SK-N-SH (cell line): ENCODE data around the gene LIMS1. TPM values are rescaled to one million over a fixed set of nuclear protein-coding genes. Genes with fewer than 3 reads are reported as not detected.

Experiments
- CTCF ChIA-PET: fragments of 300-600, 350-600 bp; formaldehyde crosslinking; extraction: SDS; loops from one replicate; lab custom pipeline; 2021; lab: Yijun Ruan, JAX
- POLR2A ChIA-PET: fragments of 350-600 bp; sonication (Branson Sonifier 250); formaldehyde crosslinking; extraction: SDS; loops from one replicate; lab custom pipeline; 2020; ENCODE audit warnings: antibody characterized with exemption, inconsistent platforms; lab: Yijun Ruan, JAX
- DNase-seq: peaks from one replicate; pipeline ENCODE4 v3.0.0; 2012
- H2AFZ ChIP-seq: fragments of 200-600 bp; sonication (generic); 2 replicates; pipeline ENCODE4 v1.8.1; 2016; ENCODE audit warnings: antibody characterized with exemption, mild to moderate bottlenecking, low read depth
- H3F3A ChIP-seq: fragments of 200-600 bp; sonication (generic); replicated peaks from 2 replicates; pipeline ENCODE3; 2016; ENCODE audit warnings: antibody characterized with exemption, mild to moderate bottlenecking; ENCODE audit not compliant: insufficient read depth
- H3K27ac ChIP-seq, 2 experiments: fragments of 200-500 bp in 1 of 2; fragments of 200-600 bp in 1 of 2; sonication (Bioruptor generic) in 1 of 2; sonication (generic), shearing (Covaris generic) in 1 of 2; 2 replicates each; pipeline versions ENCODE4 v1.5.1 to v1.6.1; 2014 to 2016; ENCODE audit warnings: low read depth in 2 of 2, inconsistent platforms in 1 of 2, low read length in 1 of 2, mild to moderate bottlenecking in 1 of 2, mixed read lengths in 1 of 2
- H3K27me3 ChIP-seq: fragments of 200-600 bp; sonication (generic), shearing (Covaris generic); 2 replicates; pipeline ENCODE4 v1.6.1; 2016; ENCODE audit warnings: mixed run types; ENCODE audit not compliant: insufficient read depth
- H3K36me3 ChIP-seq, 2 experiments: fragments of 200-500 bp in 1 of 2; fragments of 200-600 bp in 1 of 2; sonication (Bioruptor generic) in 1 of 2; sonication (generic) in 1 of 2; replicated peaks in 1 of 2; 2 replicates each; pipeline versions ENCODE3 to v1.5.1; 2014 to 2016; ENCODE audit warnings: low read length in 1 of 2, mild to moderate bottlenecking in 1 of 2; ENCODE audit not compliant: insufficient read depth in 2 of 2, control insufficient read depth in 1 of 2
- H3K4me1 ChIP-seq, 2 experiments: fragments of 200-500 bp in 1 of 2; fragments of 200-600 bp in 1 of 2; sonication (Bioruptor generic) in 1 of 2; sonication (generic), shearing (Covaris generic) in 1 of 2; 2 replicates each; pipeline versions ENCODE4 v1.5.1 to v1.6.1; 2014 to 2016; ENCODE audit warnings: low read depth in 1 of 2, low read length in 1 of 2, mixed run types in 1 of 2; ENCODE audit not compliant: insufficient read depth in 2 of 2, control insufficient read depth in 1 of 2
- H3K4me2 ChIP-seq: fragments of 200-600 bp; sonication (generic), shearing (Covaris generic); 2 replicates; pipeline ENCODE4 v1.6.1; 2017; ENCODE audit warnings: mixed run types
- H3K4me3 ChIP-seq, 2 experiments: fragments of 200-500 bp in 1 of 2; fragments of 200-600 bp in 1 of 2; sonication (Bioruptor generic) in 1 of 2; sonication (generic), shearing (Covaris generic) in 1 of 2; 2 replicates each; pipeline versions ENCODE4 v1.5.1 to v1.8.1; 2014 to 2016; ENCODE audit warnings: low read depth in 2 of 2, inconsistent platforms in 1 of 2, low read length in 1 of 2, mild to moderate bottlenecking in 1 of 2, mixed read lengths in 1 of 2, moderate library complexity in 1 of 2
- H3K79me2 ChIP-seq: fragments of 200-600 bp; sonication (generic); 2 replicates; pipeline ENCODE4 v1.8.1; 2017; ENCODE audit warnings: mild to moderate bottlenecking; ENCODE audit not compliant: insufficient read depth
- H3K9ac ChIP-seq: fragments of 200-600 bp; sonication (generic); 2 replicates; pipeline ENCODE4 v1.6.1; 2017; ENCODE audit warnings: mixed run types
- H3K9me2 ChIP-seq: fragments of 200-600 bp; sonication (generic); 2 replicates; pipeline ENCODE4 v1.6.1; 2017; ENCODE audit warnings: mixed run types
- H3K9me3 ChIP-seq: fragments of 200-600 bp; sonication (generic); 2 replicates; pipeline ENCODE4 v1.6.1; 2017; ENCODE audit warnings: mixed run types, mild to moderate bottlenecking, moderate library complexity
- H4K20me1 ChIP-seq: fragments of 200-600 bp; sonication (generic); 2 replicates; pipeline ENCODE4 v1.6.1; 2017; ENCODE audit warnings: mild to moderate bottlenecking, mixed run types; ENCODE audit not compliant: insufficient read depth
- EP300 ChIP-seq, 2 experiments: IDR thresholded peaks; 2 replicates each; pipeline versions ENCODE4 v1.4.0 to v1.6.1; 2012; ENCODE audit warnings: borderline replicate concordance in 1 of 2, low read depth in 1 of 2, low read length in 1 of 2
- FOXJ3 ChIP-seq: sonication (generic); formaldehyde crosslinking; IDR thresholded peaks from 2 replicates; pipeline ENCODE4 v1.5.1; 2020; ENCODE audit warnings: mild to moderate bottlenecking, missing genetic modification reagents
- FOXM1 ChIP-seq: IDR thresholded peaks from 2 replicates; pipeline ENCODE4 v1.4.0; 2012; ENCODE audit warnings: low read depth, mild to moderate bottlenecking
- GABPA ChIP-seq: IDR thresholded peaks from 2 replicates; pipeline ENCODE4 v1.4.0; 2012; ENCODE audit warnings: low read depth, mild to moderate bottlenecking
- MXI1 ChIP-seq: IDR thresholded peaks from 2 replicates; pipeline ENCODE4 v1.6.1; 2012; ENCODE audit warnings: mild to moderate bottlenecking, low read depth, low read length, improper control_type of control experiment
- RAD21 ChIP-seq: IDR thresholded peaks from 2 replicates; pipeline ENCODE4 v1.6.1; 2012; ENCODE audit warnings: mild to moderate bottlenecking, low read length
- RCOR1 ChIP-seq: fragments of 150-350 bp; IDR thresholded peaks from 2 replicates; pipeline ENCODE4 v1.6.1; 2017; ENCODE audit warnings: antibody characterized with exemption, low read length
- REST ChIP-seq: IDR thresholded peaks from 2 replicates; pipeline ENCODE4 v1.6.1; 2012; ENCODE audit warnings: mild to moderate bottlenecking, low read depth, low read length, moderate library complexity
- RFX5 ChIP-seq: IDR thresholded peaks from 2 replicates; pipeline ENCODE4 v1.6.1; 2012; ENCODE audit warnings: mild to moderate bottlenecking, improper control_type of control experiment, low read length
- SIN3A ChIP-seq: IDR thresholded peaks from 2 replicates; pipeline ENCODE4 v1.6.1; 2012; ENCODE audit warnings: low read depth, mild to moderate bottlenecking, low read length, moderate library complexity, borderline replicate concordance
- TEAD4 ChIP-seq: IDR thresholded peaks from 2 replicates; pipeline ENCODE4 v1.4.0; 2012; ENCODE audit warnings: mild to moderate bottlenecking, borderline replicate concordance; ENCODE audit not compliant: insufficient read depth
- USF1 ChIP-seq: IDR thresholded peaks from 2 replicates; pipeline ENCODE4 v1.4.0; 2012; ENCODE audit warnings: low read depth, borderline replicate concordance
- WGBS: methylation state at CpG from one replicate; pipeline ENCODE4 v1.1.6; 2017; ENCODE audit warnings: low lambda C conversion rate; 5-methylcytosine and 5-hydroxymethylcytosine counted together
- polyA plus RNA-seq, 3 experiments: library from polyadenylated mRNA; depleted of rRNA; stranded (reverse); fragments of >200 nt; gene quantifications; 2 replicates each; pipeline ENCODE4 v1.2.3, GENCODE V29; 2012

LIMS1 gene
- polyA plus RNA-seq, 1 of the 3 experiments (the other 2 are of a cell fraction): 123 TPM

- peaks cover 6% of the 10 kb centered on the region; the same call in 1 of the 2 replicates for H4K20me1 ChIP-seq
- H3K27ac ChIP-seq: peak overlapping the region in 1 of 2 experiments; percentile 73; a peak in 2 of 4 replicates
- no peak overlapping the region for H3K4me3 ChIP-seq
- no peaks in the 10 kb centered on the region for H3K27me3 ChIP-seq
- H3K4me1 ChIP-seq: peaks cover 15 to 43% of the 10 kb centered on the region in 2 experiments
- no peaks in the 10 kb centered on the region for H3K9me2 ChIP-seq
- H3K36me3 ChIP-seq: peaks cover 0 to 5% of the 10 kb centered on the region in 2 experiments
- no peak for DNase-seq
- H3K9me3 ChIP-seq: no peaks in the 10 kb centered on the region
- CTCF ChIA-PET: interaction anchor here (2.0 to 13.8 kb wide), 2 partner anchors 23 to 29 kb away, joined by 5 to 188 read pairs; no protein-coding TSS in a partner anchor
- peaks cover 17% of the 10 kb centered on the region for H3F3A ChIP-seq
- POLR2A ChIA-PET: no interaction called here
- TF ChIP-seq FOXJ3 (CRISPR knock-in tag) (no peak), GABPA (no peak), RFX5 (no peak)
- TF ChIP-seq, all 33 proteins: peak for 0
- Histone ChIP-seq H3K4me2 (no peak overlapping the region), H3K9ac (no peak overlapping the region), H2AFZ (no peak overlapping the region), H3K79me2 (peaks cover 94% of the 10 kb centered on the region)
- WGBS: 89% methylated on average over 8 of the region's 10 CpGs
Observed at GRCh38 chr2:108612514-108613183, 78.4 kb downstream of the LIMS1 start.

- no peak overlapping the region for H3K4me2 ChIP-seq
- peaks cover 22 to 49% of the 10 kb centered on the region in 2 experiments for H3K4me1 ChIP-seq
- H3K27ac ChIP-seq: peak overlapping the region in 1 of 2 experiments; percentile 73; a peak in 2 of 4 replicates
- POLR2A ChIA-PET: no interaction called here
- no peak overlapping the region for H2AFZ ChIP-seq
- peaks cover 95% of the 10 kb centered on the region for H3K79me2 ChIP-seq
- H3K4me3 ChIP-seq: no peak overlapping the region
- no peak overlapping the region for H3K9ac ChIP-seq
- WGBS: 75% methylated on average over 9 of the region's 9 CpGs
- CTCF ChIA-PET: interaction anchor here (2.0 to 13.8 kb wide), 2 partner anchors 22 to 29 kb away, joined by 5 to 188 read pairs; no protein-coding TSS in a partner anchor
- no peak for TF ChIP-seq USF1
- no peak for TF ChIP-seq EP300 (IDR thresholded peaks at IDR 0.05; ENCODE audit: borderline replicate concordance in 1 of 2, low read depth in 1 of 2, low read length in 1 of 2)
- TF ChIP-seq TEAD4: no peak
- peak; percentile 84 for TF ChIP-seq MXI1
- TF ChIP-seq RCOR1: no peak
- no peak for TF ChIP-seq FOXM1
- TF ChIP-seq SIN3A: no peak
- no peak for TF ChIP-seq REST
- TF ChIP-seq RAD21: no peak
- H3F3A ChIP-seq: peaks cover 17% of the 10 kb centered on the region
- H4K20me1 ChIP-seq: peaks cover 6% of the 10 kb centered on the region; the same call in 1 of the 2 replicates
- H3K9me3 ChIP-seq: no peaks in the 10 kb centered on the region
- DNase-seq: peak; percentile 57
- no peaks in the 10 kb centered on the region for H3K9me2 ChIP-seq
- no peaks in the 10 kb centered on the region for H3K27me3 ChIP-seq
- peaks cover 0 to 5% of the 10 kb centered on the region in 2 experiments for H3K36me3 ChIP-seq
Observed at GRCh38 chr2:108613261-108614042, 79.2 kb downstream of the LIMS1 start.
